T-helper 1 cell treated with Interleukin-12 subunit alpha and Interleukin-12 subunit beta and Interleukin-4 antibody, amounts not matched to agents 30 μg/mL and 1 μg/mL, for 36 hours (primary cell): ENCODE results near the gene SSR2.
"Not testable (repeated sequence)": the region's sequence is repeated elsewhere in the genome, so short reads cannot be mapped to it uniquely, and the experiment has no call there.

Experiments used
- H3K27ac Mint-ChIP-seq: one replicate; pipeline ENCODE4 v1.8.0; 2021; ENCODE audit warnings: mild to moderate bottlenecking, mixed read lengths
- H3K27me3 Mint-ChIP-seq: one replicate; pipeline ENCODE4 v1.8.0; 2021; ENCODE audit warnings: low read depth, mixed read lengths
- H3K36me3 Mint-ChIP-seq: one replicate; pipeline ENCODE4 v1.8.0; 2021; ENCODE audit warnings: low read depth, mixed read lengths
- H3K4me1 Mint-ChIP-seq: one replicate; pipeline ENCODE4 v1.8.0; 2021; ENCODE audit warnings: low read depth, mixed read lengths
- H3K4me3 Mint-ChIP-seq: one replicate; pipeline ENCODE4 v1.8.0; 2021; ENCODE audit warnings: mild to moderate bottlenecking, moderate library complexity, mixed read lengths
- H3K9me3 Mint-ChIP-seq: one replicate; pipeline ENCODE4 v1.8.0; 2021; ENCODE audit warnings: mixed read lengths

Gene SSR2

GRCh38 chr1:156053768-156054499, 33.2 kb upstream of the SSR2 start, which contains the start of gene UBQLN4:
Gene UBQLN4 (minus strand): TSS chr1:156053798. CDS start chr1:156053701, 97 bp downstream.
- Mint-ChIP-seq H3K4me3 (peak within 1 kb of the TSS; percentile 93), H3K27ac (peak within 1 kb of the TSS; percentile 92), H3K4me1 (peaks cover 18% of the 10 kb centered on the region), H3K27me3 (no peaks in the 10 kb centered on the region), H3K36me3 (peaks cover 13% of the 10 kb centered on the region), H3K9me3 (no peaks in the 10 kb centered on the region)

- Mint-ChIP-seq H3K4me1 (peaks cover 18% of the 10 kb centered on the region), H3K27me3 (no peaks in the 10 kb centered on the region), H3K36me3 (peaks cover 11% of the 10 kb centered on the region), H3K27ac (peak overlapping the region; percentile 92), H3K9me3 (no peaks in the 10 kb centered on the region), H3K4me3 (peak overlapping the region; percentile 93)
Observed at GRCh38 chr1:156052862-156053767, 32.4 kb upstream of the SSR2 start.

GRCh38 chr1:156051011-156051725, 30.4 kb upstream of the SSR2 start:
- Mint-ChIP-seq H3K36me3 (peaks cover 9% of the 10 kb centered on the region), H3K4me3 (peak overlapping the region; percentile 28), H3K9me3 (no peaks in the 10 kb centered on the region), H3K4me1 (peaks cover 16% of the 10 kb centered on the region), H3K27ac (no peak overlapping the region), H3K27me3 (no peaks in the 10 kb centered on the region)

GRCh38 chr1:156050376-156050775, 29.6 kb upstream of the SSR2 start:
- Mint-ChIP-seq H3K36me3 (peaks cover 9% of the 10 kb centered on the region), H3K4me1 (peaks cover 13% of the 10 kb centered on the region), H3K4me3 (no peak overlapping the region), H3K9me3 (no peaks in the 10 kb centered on the region), H3K27ac (no peak overlapping the region), H3K27me3 (no peaks in the 10 kb centered on the region)

- Mint-ChIP-seq H3K9me3 (no peaks in the 10 kb centered on the region), H3K4me3 (no peak overlapping the region), H3K36me3 (peaks cover 9% of the 10 kb centered on the region), H3K27me3 (no peaks in the 10 kb centered on the region), H3K27ac (no peak overlapping the region), H3K4me1 (peaks cover 19% of the 10 kb centered on the region)
Observed at GRCh38 chr1:156048663-156049258, 28.0 kb upstream of the SSR2 start.

GRCh38 chr1:156045076-156045475, 24.3 kb upstream of the SSR2 start:
- H3K27me3 Mint-ChIP-seq, result no peaks in the 10 kb centered on the region
- peak overlapping the region; percentile 43 for H3K27ac Mint-ChIP-seq
- H3K36me3 Mint-ChIP-seq, result peaks cover 15% of the 10 kb centered on the region
- no peaks in the 10 kb centered on the region for H3K9me3 Mint-ChIP-seq
- H3K4me3 Mint-ChIP-seq, result peak overlapping the region; percentile 12
- H3K4me1 Mint-ChIP-seq, result peaks cover 15% of the 10 kb centered on the region

- no peak overlapping the region for H3K27ac Mint-ChIP-seq
- no peaks in the 10 kb centered on the region for H3K27me3 Mint-ChIP-seq
- peaks cover 15% of the 10 kb centered on the region for H3K4me1 Mint-ChIP-seq
- no peaks in the 10 kb centered on the region for H3K9me3 Mint-ChIP-seq
- H3K36me3 Mint-ChIP-seq, result peaks cover 9% of the 10 kb centered on the region
- no peak overlapping the region for H3K4me3 Mint-ChIP-seq
Observed at GRCh38 chr1:156042828-156043227, 22.1 kb upstream of the SSR2 start.

- H3K4me3 Mint-ChIP-seq, H3K27me3 Mint-ChIP-seq, H3K9me3 Mint-ChIP-seq, H3K27ac Mint-ChIP-seq, H3K36me3 Mint-ChIP-seq: not testable (repeated sequence)
- peaks cover 12% of the 10 kb centered on the region for H3K4me1 Mint-ChIP-seq
Observed at GRCh38 chr1:156034991-156035390, 14.2 kb upstream of the SSR2 start.

GRCh38 chr1:156033011-156033410, 12.3 kb upstream of the SSR2 start:
- no peaks in the 10 kb centered on the region for H3K27me3 Mint-ChIP-seq
- H3K4me3 Mint-ChIP-seq, result no peak overlapping the region
- H3K27ac Mint-ChIP-seq, result no peak overlapping the region
- no peaks in the 10 kb centered on the region for H3K9me3 Mint-ChIP-seq
- peaks cover 4% of the 10 kb centered on the region for H3K36me3 Mint-ChIP-seq
- H3K4me1 Mint-ChIP-seq, result peaks cover 12% of the 10 kb centered on the region

- no peaks in the 10 kb centered on the region for H3K36me3 Mint-ChIP-seq
- H3K9me3 Mint-ChIP-seq, result no peaks in the 10 kb centered on the region
- no peak overlapping the region for H3K4me3 Mint-ChIP-seq
- peaks cover 9% of the 10 kb centered on the region for H3K27me3 Mint-ChIP-seq
- no peak overlapping the region for H3K27ac Mint-ChIP-seq
- peaks cover 10% of the 10 kb centered on the region for H3K4me1 Mint-ChIP-seq
Observed at GRCh38 chr1:156026588-156026987, 5.8 kb upstream of the SSR2 start.

GRCh38 chr1:156025876-156026275, 5.1 kb upstream of the SSR2 start:
- Mint-ChIP-seq H3K9me3 (no peaks in the 10 kb centered on the region), H3K36me3 (no peaks in the 10 kb centered on the region), H3K27me3 (peaks cover 9% of the 10 kb centered on the region), H3K4me3 (no peak overlapping the region), H3K4me1 (peaks cover 13% of the 10 kb centered on the region), H3K27ac (no peak overlapping the region)

- H3K36me3 Mint-ChIP-seq, result peaks cover 5% of the 10 kb centered on the region
- peaks cover 17% of the 10 kb centered on the region for H3K4me1 Mint-ChIP-seq
- peaks cover 9% of the 10 kb centered on the region for H3K27me3 Mint-ChIP-seq
- H3K27ac Mint-ChIP-seq, result no peak overlapping the region
- no peak overlapping the region for H3K4me3 Mint-ChIP-seq
- no peaks in the 10 kb centered on the region for H3K9me3 Mint-ChIP-seq
Observed at GRCh38 chr1:156024801-156025200, 4.0 kb upstream of the SSR2 start.

- H3K4me3 Mint-ChIP-seq, result no peak overlapping the region
- H3K27ac Mint-ChIP-seq, result no peak overlapping the region
- peaks cover 27% of the 10 kb centered on the region for H3K4me1 Mint-ChIP-seq
- H3K27me3 Mint-ChIP-seq, result peaks cover 9% of the 10 kb centered on the region
- H3K36me3 Mint-ChIP-seq, result peaks cover 20% of the 10 kb centered on the region
- no peaks in the 10 kb centered on the region for H3K9me3 Mint-ChIP-seq
Observed at GRCh38 chr1:156021954-156022353, 1.2 kb upstream of the SSR2 start.

GRCh38 chr1:156021093-156021428, 310 bp upstream of the SSR2 start:
- H3K36me3 Mint-ChIP-seq, result peaks cover 24% of the 10 kb centered on the region
- peaks cover 9% of the 10 kb centered on the region for H3K27me3 Mint-ChIP-seq
- H3K4me1 Mint-ChIP-seq, result peaks cover 25% of the 10 kb centered on the region
- H3K4me3 Mint-ChIP-seq, result peak overlapping the region; percentile 91
- H3K9me3 Mint-ChIP-seq, result no peaks in the 10 kb centered on the region
- peak overlapping the region; percentile 94 for H3K27ac Mint-ChIP-seq
